SK-N-SH (cell line): Measurements from ENCODE around the gene COL21A1. TPM values are rescaled to one million over a fixed set of nuclear protein-coding genes. Genes with fewer than 3 reads are reported as not detected.

Source experiments
- CTCF ChIA-PET: fragments of 300-600, 350-600 bp; formaldehyde crosslinking; extraction: SDS; loops from one replicate; lab custom pipeline; 2021; lab: Yijun Ruan, JAX
- POLR2A ChIA-PET: fragments of 350-600 bp; sonication (Branson Sonifier 250); formaldehyde crosslinking; extraction: SDS; loops from one replicate; lab custom pipeline; 2020; ENCODE audit warnings: antibody characterized with exemption, inconsistent platforms; lab: Yijun Ruan, JAX
- DNase-seq: peaks from one replicate; pipeline ENCODE4 v3.0.0; 2012
- H2AFZ ChIP-seq: fragments of 200-600 bp; sonication (generic); 2 replicates; pipeline ENCODE4 v1.8.1; 2016; ENCODE audit warnings: antibody characterized with exemption, mild to moderate bottlenecking, low read depth
- H3F3A ChIP-seq: fragments of 200-600 bp; sonication (generic); replicated peaks from 2 replicates; pipeline ENCODE3; 2016; ENCODE audit warnings: antibody characterized with exemption, mild to moderate bottlenecking; ENCODE audit not compliant: insufficient read depth
- H3K27ac ChIP-seq, 2 experiments: fragments of 200-500 bp in 1 of 2; fragments of 200-600 bp in 1 of 2; sonication (Bioruptor generic) in 1 of 2; sonication (generic), shearing (Covaris generic) in 1 of 2; 2 replicates each; pipeline versions ENCODE4 v1.5.1 to v1.6.1; 2014 to 2016; ENCODE audit warnings: low read depth in 2 of 2, inconsistent platforms in 1 of 2, low read length in 1 of 2, mild to moderate bottlenecking in 1 of 2, mixed read lengths in 1 of 2
- H3K27me3 ChIP-seq: fragments of 200-600 bp; sonication (generic), shearing (Covaris generic); 2 replicates; pipeline ENCODE4 v1.6.1; 2016; ENCODE audit warnings: mixed run types; ENCODE audit not compliant: insufficient read depth
- H3K36me3 ChIP-seq, 2 experiments: fragments of 200-500 bp in 1 of 2; fragments of 200-600 bp in 1 of 2; sonication (Bioruptor generic) in 1 of 2; sonication (generic) in 1 of 2; replicated peaks in 1 of 2; 2 replicates each; pipeline versions ENCODE3 to v1.5.1; 2014 to 2016; ENCODE audit warnings: low read length in 1 of 2, mild to moderate bottlenecking in 1 of 2; ENCODE audit not compliant: insufficient read depth in 2 of 2, control insufficient read depth in 1 of 2
- H3K4me1 ChIP-seq, 2 experiments: fragments of 200-500 bp in 1 of 2; fragments of 200-600 bp in 1 of 2; sonication (Bioruptor generic) in 1 of 2; sonication (generic), shearing (Covaris generic) in 1 of 2; 2 replicates each; pipeline versions ENCODE4 v1.5.1 to v1.6.1; 2014 to 2016; ENCODE audit warnings: low read depth in 1 of 2, low read length in 1 of 2, mixed run types in 1 of 2; ENCODE audit not compliant: insufficient read depth in 2 of 2, control insufficient read depth in 1 of 2
- H3K4me2 ChIP-seq: fragments of 200-600 bp; sonication (generic), shearing (Covaris generic); 2 replicates; pipeline ENCODE4 v1.6.1; 2017; ENCODE audit warnings: mixed run types
- H3K4me3 ChIP-seq, 2 experiments: fragments of 200-500 bp in 1 of 2; fragments of 200-600 bp in 1 of 2; sonication (Bioruptor generic) in 1 of 2; sonication (generic), shearing (Covaris generic) in 1 of 2; 2 replicates each; pipeline versions ENCODE4 v1.5.1 to v1.8.1; 2014 to 2016; ENCODE audit warnings: low read depth in 2 of 2, inconsistent platforms in 1 of 2, low read length in 1 of 2, mild to moderate bottlenecking in 1 of 2, mixed read lengths in 1 of 2, moderate library complexity in 1 of 2
- H3K79me2 ChIP-seq: fragments of 200-600 bp; sonication (generic); 2 replicates; pipeline ENCODE4 v1.8.1; 2017; ENCODE audit warnings: mild to moderate bottlenecking; ENCODE audit not compliant: insufficient read depth
- H3K9ac ChIP-seq: fragments of 200-600 bp; sonication (generic); 2 replicates; pipeline ENCODE4 v1.6.1; 2017; ENCODE audit warnings: mixed run types
- H3K9me2 ChIP-seq: fragments of 200-600 bp; sonication (generic); 2 replicates; pipeline ENCODE4 v1.6.1; 2017; ENCODE audit warnings: mixed run types
- H3K9me3 ChIP-seq: fragments of 200-600 bp; sonication (generic); 2 replicates; pipeline ENCODE4 v1.6.1; 2017; ENCODE audit warnings: mixed run types, mild to moderate bottlenecking, moderate library complexity
- H4K20me1 ChIP-seq: fragments of 200-600 bp; sonication (generic); 2 replicates; pipeline ENCODE4 v1.6.1; 2017; ENCODE audit warnings: mild to moderate bottlenecking, mixed run types; ENCODE audit not compliant: insufficient read depth
- CHD2 ChIP-seq: fragments of 150-350 bp; IDR thresholded peaks from 2 replicates; pipeline ENCODE4 v1.6.1; 2018; ENCODE audit warnings: low read length; ENCODE audit not compliant: partially characterized antibody
- ELF1 ChIP-seq: IDR thresholded peaks from 2 replicates; pipeline ENCODE4 v1.4.0; 2012
- EP300 ChIP-seq, 2 experiments: IDR thresholded peaks; 2 replicates each; pipeline versions ENCODE4 v1.4.0 to v1.6.1; 2012; ENCODE audit warnings: borderline replicate concordance in 1 of 2, low read depth in 1 of 2, low read length in 1 of 2
- EZH2phosphoT487 ChIP-seq: fragments of 200-600 bp; sonication (generic); IDR thresholded peaks from 2 replicates; pipeline ENCODE4 v1.6.1; 2017; ENCODE audit warnings: low read depth, mixed run types, mild to moderate bottlenecking, antibody characterized with exemption, moderate library complexity, borderline replicate concordance
- FOSL2 ChIP-seq: IDR thresholded peaks from 2 replicates; pipeline ENCODE4 v1.4.0; 2012; ENCODE audit warnings: low read depth, mild to moderate bottlenecking, moderate library complexity, borderline replicate concordance
- GABPA ChIP-seq: IDR thresholded peaks from 2 replicates; pipeline ENCODE4 v1.4.0; 2012; ENCODE audit warnings: low read depth, mild to moderate bottlenecking
- JUND ChIP-seq: IDR thresholded peaks from 2 replicates; pipeline ENCODE4 v1.4.0; 2012
- NFIC ChIP-seq: IDR thresholded peaks from 2 replicates; pipeline ENCODE4 v1.4.0; 2012; ENCODE audit warnings: borderline replicate concordance
- NRF1 ChIP-seq: IDR thresholded peaks from 2 replicates; pipeline ENCODE4 v1.6.1; 2012; ENCODE audit warnings: low read depth, mild to moderate bottlenecking, low read length
- PBX3 ChIP-seq: IDR thresholded peaks from 2 replicates; pipeline ENCODE4; 2012
- TCF12 ChIP-seq: IDR thresholded peaks from 2 replicates; pipeline ENCODE4 v1.4.0; 2012
- TEAD4 ChIP-seq: IDR thresholded peaks from 2 replicates; pipeline ENCODE4 v1.4.0; 2012; ENCODE audit warnings: mild to moderate bottlenecking, borderline replicate concordance; ENCODE audit not compliant: insufficient read depth
- WGBS: methylation state at CpG from one replicate; pipeline ENCODE4 v1.1.6; 2017; ENCODE audit warnings: low lambda C conversion rate; 5-methylcytosine and 5-hydroxymethylcytosine counted together
- polyA plus RNA-seq, 3 experiments: library from polyadenylated mRNA; depleted of rRNA; stranded (reverse); fragments of >200 nt; gene quantifications; 2 replicates each; pipeline ENCODE4 v1.2.3, GENCODE V29; 2012

COL21A1 gene
- polyA plus RNA-seq, 1 of the 3 experiments (the other 2 are of a cell fraction) = 0.07 TPM

GRCh38 chr6:56259234-56260077 lies 12.1 kb upstream of the COL21A1 start:
- no peak overlapping the region for H3K9ac ChIP-seq
- H3K4me2 ChIP-seq = peak overlapping the region; percentile 13; the same call in 1 of the 2 replicates
- POLR2A ChIA-PET = no interaction called here
- no peak overlapping the region for H3K4me3 ChIP-seq
- H3K9me2 ChIP-seq = no peaks in the 10 kb centered on the region
- peak overlapping the region; percentile 46 to 67; a peak in 2 of 4 replicates for H3K27ac ChIP-seq
- peak; percentile 62 for TF ChIP-seq TCF12
- 0 out of 2 replicates have a peak, but pooled peaks have one; percentile 20 for TF ChIP-seq JUND
- peak; percentile 42 for TF ChIP-seq PBX3
- TF ChIP-seq NFIC = peak; percentile 65
- TF ChIP-seq ELF1 = no peak
- peak; percentile 22; the same call in 1 of the 2 replicates for TF ChIP-seq TEAD4
- TF ChIP-seq EP300 (IDR thresholded peaks at IDR 0.05; ENCODE audit: borderline replicate concordance in 1 of 2, low read depth in 1 of 2, low read length in 1 of 2) = peak in 1 of 2 experiments; percentile 26; a peak in 1 of 4 replicates
- no peak for TF ChIP-seq GABPA
- no peak for TF ChIP-seq CHD2
- TF ChIP-seq, all 33 proteins: peak for 6
- no peaks in the 10 kb centered on the region for H3K9me3 ChIP-seq
- H3K27me3 ChIP-seq = no peaks in the 10 kb centered on the region; the same call in none of the 2 replicates
- H3F3A ChIP-seq = peaks cover 6% of the 10 kb centered on the region
- H4K20me1 ChIP-seq = no peaks in the 10 kb centered on the region
- no peaks in the 10 kb centered on the region for H3K79me2 ChIP-seq
- H2AFZ ChIP-seq = 0 out of 2 replicates have a peak overlapping the region, but pooled peaks have one; percentile 39
- CTCF ChIA-PET = interaction anchor here (1.6 kb wide), 1 partner anchor 12 kb away, joined by 3 read pairs; no protein-coding TSS in a partner anchor
- no peak for DNase-seq
- no peaks in the 10 kb centered on the region for H3K36me3 ChIP-seq
- WGBS = 45% methylated on average over 3 of the region's 3 CpGs
- peaks cover 0 to 40% of the 10 kb centered on the region in 2 experiments; a peak in 2 of 4 replicates for H3K4me1 ChIP-seq

GRCh38 chr6:56255349-56255748 lies 8.0 kb upstream of the COL21A1 start:
- Histone ChIP-seq H3K36me3 (no peaks in the 10 kb centered on the region), H4K20me1 (no peaks in the 10 kb centered on the region), H3K9ac (no peak overlapping the region), H3K9me2 (no peaks in the 10 kb centered on the region), H3K79me2 (no peaks in the 10 kb centered on the region), H3K9me3 (no peaks in the 10 kb centered on the region), H3K4me3 (no peak overlapping the region), H3K27ac (peak overlapping the region in 1 of 2 experiments; percentile 30; a peak in 1 of 4 replicates), H3F3A (peaks cover 6% of the 10 kb centered on the region), H3K4me1 (peaks cover 0 to 36% of the 10 kb centered on the region in 2 experiments; a peak in 2 of 4 replicates), H3K27me3 (no peaks in the 10 kb centered on the region; the same call in 1 of the 2 replicates), H2AFZ (no peak overlapping the region), H3K4me2 (no peak overlapping the region)
- peak; percentile 66; the same call in 1 of the 2 replicates for TF ChIP-seq TCF12
- TF ChIP-seq FOSL2 = peak; percentile 19; the same call in 1 of the 2 replicates
- TF ChIP-seq JUND = 0 out of 2 replicates have a peak, but pooled peaks have one; percentile 11
- peak; percentile 43 for TF ChIP-seq NFIC
- peak in 1 of 2 experiments; percentile 38; a peak in 1 of 4 replicates for TF ChIP-seq EP300 (IDR thresholded peaks at IDR 0.05; ENCODE audit: borderline replicate concordance in 1 of 2, low read depth in 1 of 2, low read length in 1 of 2)
- no peak for TF ChIP-seq EZH2phosphoT487
- TF ChIP-seq PBX3 = peak; percentile 40; the same call in 1 of the 2 replicates
- TF ChIP-seq NRF1 = no peak
- CTCF ChIA-PET = interaction anchor here (0.9 to 2.0 kb wide), 2 partner anchors 10 to 23 kb away, joined by 3 to 4 read pairs; no protein-coding TSS in a partner anchor
- DNase-seq = no peak
- POLR2A ChIA-PET = no interaction called here
- 41% methylated on average over 1 of the region's 1 CpG for WGBS
